Islet precursor cell (in vitro differentiated cells): ENCODE data around the gene AIG1.
"Not testable (repeated sequence)": the region's sequence is repeated elsewhere in the genome, so short reads cannot be mapped to it uniquely, and the experiment has no call there.

Experiments
- DNase-seq: peaks from one replicate; pipeline ENCODE4 v3.0.0-alpha.2; 2018

Gene AIG1

GRCh38 chr6:143060806-143061596 is at the start of gene AIG1:
Gene AIG1 (plus strand): TSS chr6:143060889. CDS start chr6:143060926, 37 bp downstream.
- DNase-seq = no peak

- DNase-seq = no peak
Measured at GRCh38 chr6:143014764-143015163, 45.9 kb upstream of the AIG1 start.

- DNase-seq = no peak
Measured at GRCh38 chr6:143015300-143015706, 45.4 kb upstream of the AIG1 start.

GRCh38 chr6:143018955-143019354 is 41.7 kb upstream of the AIG1 start:
- no peak for DNase-seq

- DNase-seq = not testable (repeated sequence)
Measured at GRCh38 chr6:143020862-143021261, 39.8 kb upstream of the AIG1 start.

- DNase-seq = no peak
Measured at GRCh38 chr6:143021543-143021942, 39.1 kb upstream of the AIG1 start.

- no peak for DNase-seq
Measured at GRCh38 chr6:143022587-143022986, 38.1 kb upstream of the AIG1 start.

GRCh38 chr6:143023695-143024094 is 37.0 kb upstream of the AIG1 start:
- no peak for DNase-seq

- DNase-seq = no peak
Measured at GRCh38 chr6:143024977-143025376, 35.7 kb upstream of the AIG1 start.

- DNase-seq = no peak
Measured at GRCh38 chr6:143026696-143027449, 33.8 kb upstream of the AIG1 start.

- DNase-seq = no peak
Measured at GRCh38 chr6:143034689-143035334, 25.9 kb upstream of the AIG1 start.

- no peak for DNase-seq
Measured at GRCh38 chr6:143037470-143037869, 23.2 kb upstream of the AIG1 start.

GRCh38 chr6:143038833-143039232 is 21.9 kb upstream of the AIG1 start:
- no peak for DNase-seq

- no peak for DNase-seq
Measured at GRCh38 chr6:143039548-143039947, 21.1 kb upstream of the AIG1 start.

GRCh38 chr6:143040018-143040417 is 20.7 kb upstream of the AIG1 start:
- no peak for DNase-seq

GRCh38 chr6:143044345-143044744 is 16.3 kb upstream of the AIG1 start:
- DNase-seq = not testable (repeated sequence)

GRCh38 chr6:143049611-143050010 is 11.1 kb upstream of the AIG1 start:
- DNase-seq = no peak

- no peak for DNase-seq
Measured at GRCh38 chr6:143050509-143050908, 10.2 kb upstream of the AIG1 start.

- no peak for DNase-seq
Measured at GRCh38 chr6:143052282-143052681, 8.4 kb upstream of the AIG1 start.

GRCh38 chr6:143053856-143054255 is 6.8 kb upstream of the AIG1 start:
- no peak for DNase-seq

GRCh38 chr6:143054329-143054728 is 6.4 kb upstream of the AIG1 start:
- DNase-seq = no peak

- peak; percentile 61 for DNase-seq
Measured at GRCh38 chr6:143055213-143055612, 5.5 kb upstream of the AIG1 start.

GRCh38 chr6:143055891-143056290 is 4.8 kb upstream of the AIG1 start:
- DNase-seq = no peak

GRCh38 chr6:143058987-143059386 is 1.7 kb upstream of the AIG1 start:
- no peak for DNase-seq
